Activated CD4-positive, alpha-beta T cell treated with anti-CD3 and anti-CD28 coated beads for 24 hours (primary cell): ENCODE data around the gene NHEJ1.

Experiments
- DNase-seq, 2 donors: peaks; one replicate each; pipeline ENCODE4 v3.0.0-alpha.2; 2020; ENCODE audit warnings: low read depth in 2 of 2

NHEJ1 gene

DNA sequence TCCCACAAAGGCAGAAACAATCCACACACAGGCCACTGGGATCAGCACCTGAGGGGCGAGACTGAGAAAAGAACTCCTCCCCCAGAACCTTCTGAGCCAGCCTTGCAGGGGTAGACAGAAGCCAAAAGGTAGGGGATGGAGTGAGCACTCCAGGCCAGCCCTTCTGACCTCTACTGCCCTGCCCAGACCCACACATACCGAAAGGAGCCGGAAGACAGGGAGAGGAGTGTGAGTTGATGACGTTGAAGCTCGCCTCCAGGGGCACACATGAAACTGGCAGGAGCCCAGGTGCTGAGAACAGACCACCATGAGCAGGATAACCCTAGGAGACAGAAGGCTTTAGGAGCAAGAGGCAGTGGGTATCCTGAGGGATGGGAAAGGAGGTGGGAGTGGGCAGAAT, 7.4 kb upstream of the NHEJ1 start:
- DNase-seq, result no peak

DNA sequence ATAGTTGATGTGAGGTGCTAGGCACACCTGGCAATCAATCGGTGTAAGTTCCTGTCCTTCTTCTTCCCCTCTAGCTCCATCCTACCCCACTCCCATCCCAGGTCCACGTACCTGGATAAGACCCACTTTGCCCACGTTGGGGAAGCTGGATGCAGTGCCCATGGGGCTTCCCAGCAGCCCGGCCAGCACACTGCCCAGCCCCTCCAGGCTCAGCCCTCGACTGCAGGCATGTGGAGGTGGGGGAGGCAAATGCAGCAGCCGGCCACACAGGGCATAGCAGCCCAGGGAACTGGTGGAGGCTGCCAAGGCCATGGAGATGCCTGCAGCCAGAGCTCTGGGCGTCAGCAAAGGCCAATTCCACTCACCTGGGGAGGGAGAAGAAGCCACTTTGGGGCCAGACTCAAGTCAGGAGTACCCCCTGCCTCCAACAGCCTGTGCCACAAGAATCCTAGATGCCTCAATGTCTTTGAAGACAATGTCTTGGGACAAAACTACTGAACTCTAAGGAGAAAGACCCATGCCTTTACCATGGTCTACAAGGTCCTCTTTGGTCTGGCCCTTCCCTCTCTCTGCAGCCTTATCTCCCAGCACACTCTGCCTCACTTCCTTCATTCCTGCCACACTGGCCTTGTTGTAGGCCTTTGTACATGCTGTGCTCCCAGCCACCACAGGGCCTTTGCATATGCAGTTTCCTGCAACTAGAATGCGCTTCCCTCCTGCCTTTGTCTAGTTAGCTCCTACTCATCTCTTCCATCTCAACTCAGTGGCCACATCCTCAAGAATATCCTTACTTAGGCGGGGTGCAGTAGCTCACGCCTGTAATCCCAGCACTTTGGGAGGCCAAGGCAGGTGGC, 4.7 kb upstream of the NHEJ1 start:
- DNase-seq, result no peak

DNA sequence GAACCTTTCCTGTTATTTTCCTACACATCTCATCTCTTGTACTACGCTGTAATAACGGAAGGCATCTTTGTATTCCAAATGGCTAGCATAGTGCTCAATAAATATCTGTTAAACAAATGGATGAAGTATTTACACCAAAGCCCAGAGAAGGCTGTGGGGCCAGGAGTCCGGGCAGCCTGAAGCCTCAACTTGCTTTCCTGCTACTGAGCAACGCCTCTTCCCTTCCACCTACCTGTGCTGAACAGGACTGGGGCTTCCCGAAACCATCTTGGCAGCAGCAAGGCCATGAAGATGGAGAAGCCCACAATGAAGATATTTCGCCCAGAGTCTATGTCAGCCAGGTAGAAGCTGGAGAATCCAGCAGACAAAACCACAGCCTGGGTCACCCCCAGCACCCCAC, 2.5 kb upstream of the NHEJ1 start:
- DNase-seq, result no peak

DNA sequence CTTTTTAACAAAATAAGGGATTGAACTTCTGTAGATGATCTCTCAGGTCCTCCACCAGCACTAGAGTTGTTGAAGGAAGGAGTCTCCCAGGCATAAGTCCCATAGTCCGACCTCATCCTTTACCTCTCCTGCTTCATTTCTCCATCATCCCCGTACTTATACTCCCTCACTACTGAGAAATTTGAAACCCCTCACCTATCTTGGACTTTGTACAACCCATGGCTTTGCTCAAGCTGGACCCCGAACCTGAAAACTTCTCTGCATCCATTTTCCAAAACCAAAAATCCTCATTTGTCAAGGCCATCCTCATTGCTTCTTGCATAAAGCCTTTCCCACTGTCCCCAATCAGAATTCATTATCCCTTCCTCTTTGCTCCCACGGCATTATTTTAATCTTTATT, 482 bp upstream of the NHEJ1 start:
- no peak for DNase-seq

DNA sequence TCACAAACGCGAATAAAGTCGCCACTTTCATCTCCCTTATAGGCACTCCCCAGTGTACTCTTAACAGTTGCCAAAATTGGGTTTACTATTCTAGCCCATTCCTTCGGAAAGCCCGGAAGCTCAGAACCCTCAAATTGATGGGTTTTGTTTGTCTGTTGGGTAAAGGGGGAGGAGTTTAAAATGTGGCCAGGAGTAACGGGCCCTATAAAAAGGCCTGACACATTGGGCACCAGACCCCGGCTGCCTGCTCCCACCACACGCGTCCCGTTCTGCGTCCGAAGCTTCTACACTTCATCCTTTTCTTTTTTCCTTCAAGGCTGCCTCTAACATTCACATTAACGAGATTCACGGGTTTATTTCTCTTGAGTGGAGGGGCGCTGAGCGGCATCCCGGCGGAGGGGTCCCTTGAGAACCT, 837 bp downstream of the NHEJ1 start:
- DNase-seq, result no peak

DNA sequence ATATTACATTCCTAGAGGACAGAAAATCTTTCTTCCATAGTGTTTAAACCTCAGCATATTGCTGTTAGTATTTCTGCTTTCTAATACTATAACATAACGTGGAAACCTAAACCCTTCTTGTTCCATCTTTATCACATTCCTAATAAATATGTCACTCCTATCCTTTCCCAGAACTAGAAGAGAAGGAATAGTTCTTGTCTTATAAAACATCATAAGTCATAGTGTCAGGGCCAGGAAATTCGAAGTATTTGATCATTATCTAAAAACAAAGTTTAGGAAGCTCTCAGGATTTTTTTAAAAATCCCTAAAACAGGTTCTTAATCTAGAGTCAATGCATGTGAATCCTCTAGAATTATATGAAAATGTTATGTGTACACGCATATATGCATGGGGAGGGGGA, 2.0 kb downstream of the NHEJ1 start:
- DNase-seq, result no peak

DNA sequence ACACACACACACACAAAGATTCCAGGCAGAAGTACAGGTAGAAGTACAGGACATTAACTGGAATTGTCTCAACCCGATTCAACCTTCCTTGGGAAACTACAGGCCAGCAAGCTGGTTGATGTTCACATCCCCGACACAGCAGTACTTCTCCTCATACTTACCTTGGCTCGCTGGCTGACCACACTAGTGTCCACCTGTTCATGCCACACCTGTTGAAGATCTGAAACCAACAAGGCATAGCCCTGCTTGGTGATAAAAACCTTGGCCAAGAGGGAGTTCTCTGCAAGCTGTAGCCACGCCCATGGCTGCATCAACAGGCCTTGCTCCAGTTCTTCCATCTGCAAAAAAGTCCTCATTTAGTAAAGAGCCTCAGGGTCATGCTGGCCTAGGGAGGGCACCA, 2.6 kb downstream of the NHEJ1 start:
- DNase-seq, result no peak

DNA sequence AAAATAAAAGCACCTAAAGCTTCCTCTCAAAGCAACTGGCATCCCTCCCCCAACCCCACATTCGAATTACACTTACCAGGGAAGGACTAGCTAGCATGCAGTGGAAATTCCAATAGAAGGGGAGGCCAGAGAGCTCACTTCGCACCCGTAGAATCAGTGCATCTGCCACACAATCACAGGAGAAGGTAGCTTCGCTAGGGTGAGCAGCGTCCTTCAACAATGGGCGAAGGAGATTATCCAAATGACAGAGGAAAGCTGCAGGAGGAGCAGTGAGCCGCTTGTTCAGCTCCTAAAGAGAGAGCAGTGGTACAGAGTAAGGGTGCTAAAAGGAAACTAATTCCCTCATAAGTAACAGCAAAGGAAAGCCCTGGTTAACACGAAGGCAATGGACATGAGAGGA, 3.2 kb downstream of the NHEJ1 start:
- no peak for DNase-seq

DNA sequence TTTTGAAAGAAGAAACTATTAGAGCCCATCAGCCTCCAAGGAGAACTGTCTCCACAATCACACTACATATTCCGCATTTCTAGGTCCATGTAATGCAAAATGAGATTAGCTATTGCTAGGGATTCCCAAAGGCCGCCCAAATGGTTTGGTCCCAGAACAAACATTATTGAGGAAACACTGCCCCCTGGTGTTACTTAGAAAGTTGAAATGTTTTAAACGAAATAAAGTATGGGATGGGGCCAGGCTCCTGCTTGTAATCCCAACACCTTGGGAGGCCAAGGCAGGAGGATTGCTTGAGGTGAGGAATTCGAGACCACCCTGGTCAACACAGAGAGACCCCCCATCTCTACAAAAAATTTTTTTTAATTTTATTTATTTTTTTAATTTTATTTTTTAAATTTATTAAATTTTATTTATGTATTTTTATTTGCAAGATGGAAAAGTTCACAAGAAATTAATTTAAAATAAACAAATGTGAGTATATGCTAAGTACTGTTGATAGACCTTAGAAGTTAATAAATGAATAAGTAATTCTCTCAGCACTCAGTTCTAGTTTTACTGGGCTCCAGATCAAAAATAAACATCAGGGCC, 5.5 kb downstream of the NHEJ1 start:
- peak in 1 of 2 donors; percentile 27 for DNase-seq

DNA sequence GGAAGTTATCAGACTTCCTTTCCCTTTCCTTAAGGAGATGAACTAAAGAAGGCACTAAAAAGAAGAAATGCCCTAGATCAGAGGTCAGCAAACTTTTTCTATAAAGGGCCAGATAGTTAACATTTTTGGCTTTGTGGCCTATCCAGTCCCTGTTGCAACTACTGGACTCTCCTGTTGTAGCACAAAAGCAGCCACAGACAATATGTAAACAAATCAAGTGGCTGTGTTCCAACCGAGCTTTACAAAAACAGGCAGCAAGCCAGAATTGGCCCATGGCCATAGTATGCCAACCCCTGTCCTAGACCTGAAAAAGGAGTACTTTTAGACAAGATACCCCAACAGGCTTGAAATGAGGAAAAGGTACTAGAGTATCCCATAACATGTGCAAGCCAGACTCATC, 10.9 kb downstream of the NHEJ1 start:
- DNase-seq, result no peak

DNA sequence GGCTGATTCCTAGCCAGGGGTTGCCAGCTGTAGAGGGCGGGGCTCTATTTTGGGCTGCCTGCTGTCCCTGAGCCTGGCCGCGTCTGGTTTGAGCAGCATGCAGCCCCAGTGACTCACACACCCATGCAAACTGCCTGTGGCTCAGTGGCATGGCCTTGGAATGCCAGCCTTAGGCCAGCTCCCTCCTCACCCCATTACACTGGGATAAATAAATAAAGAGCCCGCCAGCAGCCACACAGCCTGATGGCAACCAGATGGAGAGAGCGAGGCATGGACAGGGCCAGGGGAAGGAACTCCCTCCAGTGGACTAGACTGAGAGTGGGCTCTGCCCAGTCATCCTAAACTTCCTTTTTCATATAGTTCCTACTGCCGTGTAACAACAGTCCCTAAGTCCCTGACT, 18.3 kb downstream of the NHEJ1 start:
- no peak for DNase-seq

DNA sequence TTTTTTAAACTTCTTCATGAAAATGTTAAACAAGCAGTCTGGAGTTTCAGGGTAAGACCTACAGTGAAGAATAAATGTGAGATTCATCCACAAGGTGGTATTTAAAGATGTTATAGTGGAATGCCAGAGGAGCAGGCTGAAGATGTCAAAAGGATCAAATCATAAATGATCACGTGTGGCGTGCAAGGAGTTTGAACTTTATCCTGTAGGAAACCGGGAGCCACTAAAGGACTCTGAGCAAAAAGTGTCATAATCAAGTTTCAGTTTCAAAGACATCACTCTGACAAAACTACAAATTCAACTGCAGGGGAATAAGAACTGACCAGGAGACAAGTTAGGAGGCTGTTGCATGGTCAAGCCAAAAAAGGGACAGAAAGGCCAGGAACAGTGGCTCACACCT, 19.9 kb downstream of the NHEJ1 start:
- no peak for DNase-seq

DNA sequence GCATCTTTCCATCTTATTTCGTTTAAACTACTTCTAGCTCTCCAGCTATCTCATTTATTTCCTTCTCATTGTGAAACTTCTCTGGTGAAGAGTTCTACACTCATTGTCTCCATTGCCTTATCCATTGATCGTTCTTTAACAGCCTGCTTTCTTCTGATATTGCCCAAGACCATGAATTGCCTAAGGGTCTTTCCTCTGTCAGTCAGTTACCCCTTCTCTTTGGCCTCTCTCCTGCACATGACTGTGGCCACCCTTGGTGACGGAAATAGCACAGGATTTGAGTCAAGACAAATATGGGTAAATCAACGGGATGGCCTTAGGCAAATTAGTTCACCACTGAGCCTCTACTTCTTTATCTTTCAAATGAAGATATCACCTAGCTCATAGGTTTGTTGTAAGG, 26.6 kb downstream of the NHEJ1 start:
- DNase-seq, result no peak

DNA sequence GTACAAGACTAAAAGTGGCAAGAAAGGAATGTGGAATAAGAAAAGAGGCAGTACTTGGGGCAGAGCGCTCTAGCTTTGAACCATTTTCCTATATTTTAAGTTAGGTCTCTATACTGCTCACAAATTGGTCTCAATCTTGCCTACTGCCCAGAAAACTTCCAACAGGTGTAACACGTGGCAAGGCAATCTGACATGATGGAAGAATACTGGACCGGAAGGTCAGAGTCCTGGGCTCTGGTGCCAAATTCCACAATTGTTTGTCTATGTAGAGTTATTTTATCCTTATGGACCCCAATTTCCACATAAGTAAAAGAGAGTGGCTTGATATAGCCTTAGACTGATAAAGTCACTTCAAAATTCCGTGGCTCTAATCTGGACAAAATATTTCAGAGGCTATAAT, 28.9 kb downstream of the NHEJ1 start:
- no peak for DNase-seq

DNA sequence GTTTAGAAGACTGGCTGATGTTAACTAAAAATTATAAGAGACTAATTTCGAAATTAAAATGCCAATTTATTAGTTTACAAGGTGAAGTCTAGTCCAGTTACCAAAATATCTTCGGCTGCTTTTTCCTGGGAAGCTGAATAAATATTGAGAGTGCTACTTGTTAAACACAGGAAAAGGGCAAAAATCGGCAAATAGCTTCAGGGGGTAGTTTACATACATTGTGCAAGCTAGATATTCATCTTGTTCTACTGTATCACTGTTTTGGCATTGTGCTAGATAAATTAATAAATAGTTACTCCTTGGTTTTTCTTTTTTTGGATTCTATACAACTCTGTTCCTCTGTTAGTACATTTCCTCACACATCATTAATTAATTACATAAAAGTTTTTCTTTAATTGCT, 29.3 kb downstream of the NHEJ1 start:
- DNase-seq, result no peak

DNA sequence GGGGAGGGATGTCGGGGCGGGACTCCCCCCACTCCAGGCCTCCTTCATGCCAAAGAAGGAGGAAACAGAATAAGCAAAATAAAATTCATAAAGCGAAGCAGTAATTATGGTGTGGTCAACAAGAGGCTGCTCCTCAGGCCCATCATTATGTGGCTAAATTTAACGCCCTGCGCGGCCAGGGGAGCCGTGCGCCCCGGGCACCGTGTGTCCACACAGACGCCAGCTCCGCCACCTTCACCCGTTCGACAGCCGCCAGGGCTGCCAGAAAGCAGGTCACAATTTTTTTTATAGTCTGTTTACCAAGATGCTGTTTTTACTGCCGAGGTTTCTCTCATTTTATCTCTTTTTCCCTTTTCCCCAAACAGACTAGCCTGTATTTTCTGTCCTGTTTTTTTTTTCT, 31.0 kb downstream of the NHEJ1 start:
- DNase-seq, result no peak

DNA sequence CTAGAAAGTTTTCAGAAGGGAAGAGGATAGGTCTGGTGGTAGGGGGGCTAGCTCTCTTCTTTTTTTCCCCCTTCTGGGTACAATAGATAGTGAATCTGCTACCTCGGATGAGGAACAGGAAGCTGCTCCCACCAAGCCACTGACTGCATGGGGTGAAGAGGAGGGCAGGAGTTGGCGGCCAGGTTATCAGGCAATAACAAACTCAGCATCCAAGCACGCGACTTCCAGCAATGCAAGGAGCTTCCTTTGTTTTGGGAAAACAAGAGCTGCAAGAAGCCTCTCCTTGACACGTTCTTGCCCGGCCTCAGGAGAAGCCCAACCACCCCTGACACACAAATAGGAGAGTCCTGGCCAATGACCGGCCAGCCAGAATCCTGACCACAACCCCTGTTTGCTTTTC, 32.2 kb downstream of the NHEJ1 start:
- no peak for DNase-seq

DNA sequence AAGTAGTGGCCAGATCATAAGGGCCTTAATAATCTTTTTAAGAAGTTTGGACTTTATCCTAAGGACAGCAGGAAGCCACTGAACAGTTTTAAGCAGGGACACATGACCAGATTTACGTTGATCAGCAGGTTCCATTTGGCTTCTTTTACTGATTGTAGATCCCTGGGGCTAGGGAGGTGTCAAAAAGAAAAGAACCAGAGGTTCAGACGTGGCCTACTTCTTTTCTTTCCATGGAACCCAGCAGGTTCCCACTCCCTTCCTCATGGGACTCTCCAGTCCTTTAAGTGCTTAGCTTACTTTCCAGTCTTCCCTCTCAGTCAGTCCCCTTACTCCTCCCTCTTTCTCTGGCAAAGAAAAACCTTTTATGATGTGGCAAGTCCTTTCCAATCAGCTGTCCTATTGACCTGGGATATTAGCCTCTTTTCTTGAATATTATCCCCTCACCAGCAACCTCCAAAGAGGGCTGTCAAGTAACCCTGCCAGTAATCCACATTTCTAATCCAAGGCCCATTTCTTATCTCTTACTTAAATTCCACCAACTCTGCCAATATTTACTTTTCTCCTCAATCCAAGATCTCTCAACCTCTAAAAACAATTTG, 33.5 kb downstream of the NHEJ1 start:
- DNase-seq, result no peak

DNA sequence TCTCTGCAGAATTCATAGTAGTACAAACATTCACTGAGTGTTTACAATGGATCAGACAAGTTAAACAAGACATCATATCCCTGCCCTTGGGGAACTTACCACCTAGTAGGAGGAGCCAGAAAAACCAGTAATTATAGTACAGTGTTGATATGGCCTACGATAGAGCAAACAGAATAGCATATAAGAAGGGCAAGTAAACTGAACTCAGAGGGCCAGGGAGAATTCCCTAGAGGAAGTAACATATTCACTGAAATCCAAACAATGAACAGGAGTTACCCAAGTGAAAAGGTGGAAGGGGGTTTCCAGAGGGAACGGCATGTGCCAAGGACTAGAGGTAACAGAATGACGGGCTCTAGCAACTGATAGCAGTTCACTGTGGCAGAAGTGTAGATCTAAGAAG, 34.1 kb downstream of the NHEJ1 start:
- no peak for DNase-seq

DNA sequence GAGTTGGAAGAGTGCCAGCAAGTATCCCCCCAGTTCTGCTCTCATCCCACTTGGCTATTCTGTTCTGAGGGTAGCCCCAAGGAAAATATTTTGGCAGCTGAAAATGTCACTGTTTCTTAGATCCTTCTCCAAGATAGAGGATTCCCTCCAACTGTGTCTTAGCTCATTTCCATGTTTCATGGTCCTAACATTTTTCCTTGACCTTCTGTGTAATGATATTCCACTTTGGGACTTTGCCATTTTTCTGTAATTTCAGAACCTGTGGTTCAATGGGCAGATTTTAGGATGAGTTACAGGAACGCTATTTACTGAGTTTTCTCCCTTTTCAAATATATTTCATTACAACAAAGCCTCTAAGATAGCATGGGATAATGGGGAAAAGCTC, 34.7 kb downstream of the NHEJ1 start:
- no peak for DNase-seq

DNA sequence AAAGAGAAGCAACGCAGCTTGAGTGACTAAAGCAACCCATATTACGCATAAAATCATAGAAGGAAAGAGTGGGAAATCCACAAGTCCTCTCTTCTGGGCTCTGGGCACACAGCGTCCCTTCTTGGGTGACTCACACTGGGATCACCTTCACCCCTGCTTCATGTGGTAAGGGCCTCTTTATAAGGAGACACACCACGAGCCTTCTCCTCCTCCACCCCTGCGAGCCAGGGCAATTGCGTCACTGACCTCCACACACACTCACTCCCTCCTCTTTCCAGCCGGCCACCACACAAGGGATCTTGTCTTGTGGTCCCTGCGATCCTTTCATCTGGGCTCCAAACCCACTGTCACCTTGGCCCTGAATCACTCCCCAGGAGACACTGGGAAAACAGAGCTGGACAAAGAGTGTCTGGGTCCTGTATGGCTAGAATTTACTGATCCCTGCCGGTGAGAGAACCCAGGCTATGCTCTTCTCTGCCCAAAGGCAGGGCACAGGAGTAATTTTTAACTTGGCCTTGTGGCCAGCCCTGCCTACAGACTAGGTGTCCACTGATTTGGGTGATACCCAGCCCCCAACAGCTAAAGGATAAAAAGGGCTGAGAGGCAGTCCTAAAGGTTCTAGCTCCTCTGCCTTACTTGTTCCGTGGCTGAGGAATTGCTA, 35.3 kb downstream of the NHEJ1 start:
- DNase-seq, result no peak

DNA sequence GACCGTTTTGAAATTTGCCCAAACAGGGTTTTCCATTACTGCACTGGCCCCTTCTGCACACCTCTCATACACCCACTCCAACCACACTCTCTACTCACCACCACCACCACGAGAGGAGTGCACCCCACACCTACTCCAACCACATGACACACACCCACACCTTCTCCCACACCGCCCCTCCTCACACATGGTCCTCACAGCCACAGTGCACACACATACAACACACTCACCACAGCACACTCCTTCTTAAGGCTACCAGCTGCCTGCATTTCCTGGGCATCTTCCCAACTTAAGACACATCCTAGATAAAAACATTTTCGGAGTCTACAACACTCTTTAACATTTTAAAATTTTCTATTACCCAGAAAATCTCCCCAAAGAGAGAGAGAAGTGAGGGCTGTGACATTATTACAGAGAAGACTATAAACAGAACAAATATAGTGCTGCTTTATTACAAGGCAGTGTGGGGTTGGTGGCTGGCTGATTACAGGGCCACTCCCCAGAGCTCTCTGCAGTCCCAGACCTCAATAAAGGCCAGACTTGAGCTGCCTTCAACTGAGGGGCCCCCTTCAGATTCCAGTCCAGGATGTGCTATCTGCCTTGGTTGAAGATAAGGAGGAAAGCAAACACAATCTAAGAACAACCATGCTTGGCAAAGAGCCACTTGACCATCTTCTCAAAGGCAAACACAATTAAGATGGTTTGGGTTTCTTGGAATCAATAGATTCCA, 36.1 kb downstream of the NHEJ1 start:
- DNase-seq, result no peak
